ENCODE data around the gene SMIM33.

The SMIM33 gene

DNA sequence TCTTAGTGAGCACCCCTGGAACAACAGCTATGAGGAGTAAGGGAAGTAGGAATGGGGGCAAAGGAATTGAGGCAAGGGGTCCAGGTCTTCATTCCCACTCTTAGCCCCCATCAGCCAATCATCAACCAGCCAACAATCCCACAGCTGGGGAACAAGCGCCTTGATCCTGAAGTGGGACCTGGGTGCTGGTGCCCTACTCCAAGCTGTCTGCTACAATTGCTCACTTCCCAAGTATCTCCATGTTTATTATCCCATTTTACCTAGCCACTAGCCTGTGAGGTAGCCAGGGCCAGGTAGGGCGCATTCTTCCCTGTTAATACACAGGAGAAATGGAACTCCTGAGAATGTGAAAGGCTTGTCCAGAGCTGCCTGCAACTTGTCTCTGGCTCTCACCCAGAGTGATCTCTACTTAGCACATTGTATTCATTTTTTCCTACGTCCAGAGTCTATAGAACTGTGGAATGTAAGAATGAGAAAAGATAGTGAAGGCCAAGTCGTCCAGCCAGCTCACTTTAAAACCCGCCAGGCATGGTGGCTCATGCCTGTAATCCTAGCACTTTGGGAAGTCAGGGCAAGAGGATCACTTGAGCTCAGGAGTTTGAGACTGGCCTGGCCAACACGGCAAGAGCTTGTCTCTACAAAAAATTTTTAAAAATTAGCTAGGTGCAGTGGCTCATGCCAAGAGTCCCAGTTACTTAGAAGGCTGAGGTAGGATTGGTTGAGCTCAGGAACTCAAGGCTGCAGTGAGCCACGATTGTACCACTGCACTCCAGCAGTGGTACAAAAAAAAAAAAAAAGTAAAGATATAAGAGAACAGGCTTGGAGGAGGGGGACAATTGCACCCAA lies 25.3 kb upstream of the SMIM33 start:
- H3K9me3 ChIP-seq (ENCODE audit: severe bottlenecking) = no peaks in the 10 kb centered on the region
- no peak overlapping the region for H3K4me3 ChIP-seq (ENCODE audit: low read depth, low read length)
- H3K27ac ChIP-seq = no peak overlapping the region
- H3K36me3 ChIP-seq = no peaks in the 10 kb centered on the region
- TF ChIP-seq, protein P1, sequence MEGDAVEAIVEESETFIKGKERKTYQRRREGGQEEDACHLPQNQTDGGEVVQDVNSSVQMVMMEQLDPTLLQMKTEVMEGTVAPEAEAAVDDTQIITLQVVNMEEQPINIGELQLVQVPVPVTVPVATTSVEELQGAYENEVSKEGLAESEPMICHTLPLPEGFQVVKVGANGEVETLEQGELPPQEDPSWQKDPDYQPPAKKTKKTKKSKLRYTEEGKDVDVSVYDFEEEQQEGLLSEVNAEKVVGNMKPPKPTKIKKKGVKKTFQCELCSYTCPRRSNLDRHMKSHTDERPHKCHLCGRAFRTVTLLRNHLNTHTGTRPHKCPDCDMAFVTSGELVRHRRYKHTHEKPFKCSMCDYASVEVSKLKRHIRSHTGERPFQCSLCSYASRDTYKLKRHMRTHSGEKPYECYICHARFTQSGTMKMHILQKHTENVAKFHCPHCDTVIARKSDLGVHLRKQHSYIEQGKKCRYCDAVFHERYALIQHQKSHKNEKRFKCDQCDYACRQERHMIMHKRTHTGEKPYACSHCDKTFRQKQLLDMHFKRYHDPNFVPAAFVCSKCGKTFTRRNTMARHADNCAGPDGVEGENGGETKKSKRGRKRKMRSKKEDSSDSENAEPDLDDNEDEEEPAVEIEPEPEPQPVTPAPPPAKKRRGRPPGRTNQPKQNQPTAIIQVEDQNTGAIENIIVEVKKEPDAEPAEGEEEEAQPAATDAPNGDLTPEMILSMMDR (IDR thresholded peaks at IDR 0.05; ENCODE audit: low read depth, low read length) = no peak
- DNase-seq = no peak
- no peaks in the 10 kb centered on the region for H3K27me3 ChIP-seq (ENCODE audit: insufficient read depth, low read depth, severe bottlenecking)

DNA sequence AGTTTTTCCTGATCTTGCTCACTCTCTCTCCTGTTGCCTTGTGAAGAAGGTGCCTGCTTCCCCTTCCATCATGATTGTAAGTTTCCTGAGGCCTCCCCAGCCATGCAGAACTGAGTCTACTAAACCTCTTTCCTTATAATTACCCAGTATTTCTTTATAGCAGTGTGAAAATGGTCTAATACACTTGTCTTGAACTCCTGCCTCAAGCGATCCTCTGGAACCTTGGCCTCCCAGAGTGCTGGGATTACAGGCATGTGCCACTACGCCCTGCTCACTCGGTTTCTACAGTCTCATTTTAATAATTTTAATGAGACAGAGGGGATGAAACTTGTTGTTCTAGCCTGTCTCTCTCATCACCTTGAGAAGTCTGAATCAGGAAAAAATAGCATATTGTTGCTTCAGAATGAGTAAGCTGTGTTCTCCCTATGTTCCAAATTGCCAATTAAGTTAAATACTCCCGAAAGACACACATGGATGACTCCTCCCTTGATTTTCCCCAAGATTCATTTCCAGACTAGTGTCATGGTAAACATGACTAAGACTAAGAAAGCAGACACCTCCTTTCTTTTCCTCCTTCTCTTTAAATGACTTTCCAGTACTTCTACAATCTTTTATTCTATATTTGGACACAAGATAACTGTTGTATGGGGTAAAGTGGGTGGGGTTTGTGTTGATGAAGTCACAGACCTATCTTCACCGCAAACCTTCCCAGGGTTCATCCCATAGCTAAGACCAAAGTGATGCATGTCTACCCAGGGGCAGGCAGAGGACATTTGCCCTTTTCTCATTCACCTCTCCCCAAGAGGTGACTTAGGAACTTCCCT lies 23.6 kb upstream of the SMIM33 start:
- Histone ChIP-seq H3K4me3 (ENCODE audit: low read depth, low read length) (no peak overlapping the region), H3K27ac (no peak overlapping the region), H3K27me3 (ENCODE audit: insufficient read depth, low read depth, severe bottlenecking) (no peaks in the 10 kb centered on the region), H3K9me3 (ENCODE audit: severe bottlenecking) (no peaks in the 10 kb centered on the region), H3K36me3 (no peaks in the 10 kb centered on the region)
- TF ChIP-seq, protein P1 (IDR thresholded peaks at IDR 0.05; ENCODE audit: low read depth, low read length) = no peak
- DNase-seq = no peak

DNA sequence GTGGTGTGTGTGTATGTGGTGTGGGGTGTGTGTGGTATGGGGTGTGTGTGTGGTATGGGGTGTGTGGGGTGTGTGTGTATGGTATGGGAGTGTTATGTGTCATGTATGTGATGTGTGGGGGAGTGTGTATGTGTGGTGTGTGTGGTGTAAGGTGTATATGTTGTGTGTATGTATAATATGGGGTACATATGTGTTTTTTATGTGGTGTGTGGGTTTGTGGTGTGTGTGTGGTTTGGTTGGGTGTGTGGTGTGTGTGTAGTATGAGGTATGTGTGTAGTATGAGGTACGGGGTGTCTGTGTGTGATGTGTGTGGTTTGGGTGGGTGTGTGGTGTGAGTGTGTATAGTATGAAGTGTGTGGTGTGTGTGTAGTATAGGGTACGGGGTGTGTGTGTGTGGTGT lies 19.6 kb upstream of the SMIM33 start:
- no peak for DNase-seq
- H3K4me3 ChIP-seq (ENCODE audit: low read depth, low read length) = no peak overlapping the region
- no peaks in the 10 kb centered on the region for H3K27me3 ChIP-seq (ENCODE audit: insufficient read depth, low read depth, severe bottlenecking)
- no peaks in the 10 kb centered on the region for H3K36me3 ChIP-seq
- TF ChIP-seq, protein P1 (IDR thresholded peaks at IDR 0.05; ENCODE audit: low read depth, low read length) = no peak
- no peak overlapping the region for H3K27ac ChIP-seq
- H3K9me3 ChIP-seq (ENCODE audit: severe bottlenecking) = no peaks in the 10 kb centered on the region

DNA sequence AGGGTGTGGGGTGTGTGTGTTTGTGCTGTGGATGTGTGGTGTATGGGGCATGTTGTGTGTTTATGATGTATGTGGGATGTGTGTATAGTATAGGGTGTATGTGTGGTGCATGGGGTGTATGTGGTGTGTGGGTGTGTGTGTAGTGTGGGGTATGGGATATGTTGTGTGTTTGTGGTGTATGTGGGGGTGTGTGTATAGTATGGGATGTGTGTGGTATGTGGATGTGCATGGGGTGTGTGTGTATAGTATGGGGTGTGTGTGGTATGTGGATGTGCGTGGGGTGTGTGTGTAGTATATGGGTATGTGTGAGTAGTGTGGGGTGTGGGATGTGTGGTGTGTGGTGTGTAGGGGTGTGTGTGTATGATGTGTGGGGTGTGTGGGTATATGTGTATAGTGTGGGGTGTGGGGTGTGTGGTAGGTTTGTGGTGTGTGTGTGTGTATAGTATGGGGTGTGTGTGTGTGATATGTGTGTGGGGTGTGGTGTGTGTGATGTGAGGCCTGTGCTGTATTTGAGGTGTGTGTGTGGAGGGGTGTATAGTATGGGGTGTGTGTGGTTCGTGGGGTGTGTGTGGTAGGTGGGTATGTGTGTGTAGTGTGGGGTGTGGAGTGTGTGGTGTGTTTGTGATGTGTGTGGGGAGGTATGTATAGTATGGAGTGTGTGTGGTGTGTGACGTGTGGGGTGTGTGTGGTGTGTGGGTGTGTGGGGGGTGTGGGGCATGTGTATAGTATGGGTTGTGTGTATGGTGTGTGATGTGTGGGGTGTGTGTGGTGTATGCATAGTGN lies 18.7 kb upstream of the SMIM33 start:
- no peaks in the 10 kb centered on the region for H3K36me3 ChIP-seq
- H3K27ac ChIP-seq = no peak overlapping the region
- no peaks in the 10 kb centered on the region for H3K9me3 ChIP-seq (ENCODE audit: severe bottlenecking)
- H3K27me3 ChIP-seq (ENCODE audit: insufficient read depth, low read depth, severe bottlenecking) = no peaks in the 10 kb centered on the region
- H3K4me3 ChIP-seq (ENCODE audit: low read depth, low read length) = no peak overlapping the region
- DNase-seq = no peak
- TF ChIP-seq, protein P1 (IDR thresholded peaks at IDR 0.05; ENCODE audit: low read depth, low read length) = no peak

DNA sequence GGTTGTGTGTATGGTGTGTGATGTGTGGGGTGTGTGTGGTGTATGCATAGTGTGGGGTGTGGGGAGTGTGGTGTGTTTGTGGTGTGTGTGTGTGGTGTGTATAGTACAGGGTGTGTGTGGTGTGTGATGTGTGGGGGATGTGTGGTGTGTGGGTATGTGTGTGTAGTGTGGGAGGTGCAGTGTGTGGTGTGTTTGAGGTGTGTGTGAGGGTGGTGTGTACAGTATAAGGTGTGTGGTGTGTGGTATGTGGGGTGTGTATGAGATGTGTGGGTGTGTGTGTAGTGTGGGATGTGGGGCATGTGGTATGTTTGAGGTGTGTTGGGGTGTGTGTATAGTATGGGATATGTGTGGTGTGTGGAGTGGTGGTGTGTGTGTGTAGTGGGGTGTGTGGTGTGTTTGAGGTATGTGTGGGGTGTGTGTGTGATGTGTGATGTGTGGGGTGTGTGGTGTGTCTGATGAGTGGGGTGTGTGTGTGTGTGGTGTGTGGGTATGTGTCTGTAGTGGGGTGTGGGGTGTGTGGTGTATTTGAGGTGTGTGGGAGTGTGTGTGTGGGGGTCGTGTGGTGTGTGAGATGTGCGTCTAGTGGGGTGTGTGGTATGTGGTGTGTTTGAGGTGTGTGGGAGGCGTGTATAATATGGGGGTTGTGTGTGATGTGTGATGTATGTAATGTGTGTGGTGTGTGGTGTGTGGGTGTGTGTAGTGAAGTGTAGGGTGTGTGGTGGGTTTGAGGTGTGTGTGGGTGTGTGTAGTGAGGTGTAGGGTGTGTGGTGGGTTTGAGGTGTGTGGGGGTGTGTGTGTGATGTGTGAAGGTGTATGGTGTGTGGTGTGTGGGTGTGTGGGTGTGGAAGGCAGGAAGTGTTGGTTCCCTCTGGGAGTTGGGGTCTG lies 16.9 kb upstream of the SMIM33 start:
- TF ChIP-seq, protein P1 (IDR thresholded peaks at IDR 0.05; ENCODE audit: low read depth, low read length) = no peak
- H3K4me3 ChIP-seq (ENCODE audit: low read depth, low read length) = no peak overlapping the region
- no peaks in the 10 kb centered on the region for H3K36me3 ChIP-seq
- H3K9me3 ChIP-seq (ENCODE audit: severe bottlenecking) = no peaks in the 10 kb centered on the region
- no peaks in the 10 kb centered on the region for H3K27me3 ChIP-seq (ENCODE audit: insufficient read depth, low read depth, severe bottlenecking)
- H3K27ac ChIP-seq = no peak overlapping the region
- no peak for DNase-seq
